ENCODE measurements around the gene ARRDC2.

Gene ARRDC2

GRCh38 chr19:18059902-18060301, 51.9 kb downstream of the ARRDC2 start:
- DNase-seq, result no peak

- DNase-seq, result no peak
Measured at GRCh38 chr19:18060472-18060871, 52.5 kb downstream of the ARRDC2 start.

GRCh38 chr19:18062028-18062427, 54.1 kb downstream of the ARRDC2 start:
- no peak for DNase-seq

- DNase-seq, result no peak
Measured at GRCh38 chr19:18063463-18063862, 55.5 kb downstream of the ARRDC2 start.

Data from Kasumi-1 (cell line).